Right lung (tissue), 5 donors: ENCODE data around the gene FIBP. TPM values are rescaled to one million over a fixed set of nuclear protein-coding genes. Genes with fewer than 3 reads are reported as not detected.
"Not testable (repeated sequence)": the region's sequence is repeated elsewhere in the genome, so short reads cannot be mapped to it uniquely, and the experiment has no call there.

Source experiments
- DNase-seq, 2 donors: peaks; one replicate each; pipeline ENCODE4 v3.0.0-alpha.2; 2013
- polyA plus RNA-seq, 5 donors: library from polyadenylated mRNA; unstranded; fragments of 120-200 nt; gene quantifications; one replicate each; pipeline versions ENCODE4 v1.2.1 to v1.2.3, GENCODE V29; 2013; ENCODE audit warnings: inconsistent platforms in 1 of 5, low replicate concordance in 1 of 5; ENCODE audit not compliant: insufficient read length in 5 of 5, insufficient read depth in 1 of 5

Gene FIBP
- polyA plus RNA-seq, 5 donors, result 72.3 to 87.4 (median 76.5) TPM

- DNase-seq, result not testable (repeated sequence)
Observed at GRCh38 chr11:65892137-65892540, 3.9 kb upstream of the FIBP start.

GRCh38 chr11:65891219-65892136 is 3.2 kb upstream of the FIBP start:
- no peak for DNase-seq

DNA sequence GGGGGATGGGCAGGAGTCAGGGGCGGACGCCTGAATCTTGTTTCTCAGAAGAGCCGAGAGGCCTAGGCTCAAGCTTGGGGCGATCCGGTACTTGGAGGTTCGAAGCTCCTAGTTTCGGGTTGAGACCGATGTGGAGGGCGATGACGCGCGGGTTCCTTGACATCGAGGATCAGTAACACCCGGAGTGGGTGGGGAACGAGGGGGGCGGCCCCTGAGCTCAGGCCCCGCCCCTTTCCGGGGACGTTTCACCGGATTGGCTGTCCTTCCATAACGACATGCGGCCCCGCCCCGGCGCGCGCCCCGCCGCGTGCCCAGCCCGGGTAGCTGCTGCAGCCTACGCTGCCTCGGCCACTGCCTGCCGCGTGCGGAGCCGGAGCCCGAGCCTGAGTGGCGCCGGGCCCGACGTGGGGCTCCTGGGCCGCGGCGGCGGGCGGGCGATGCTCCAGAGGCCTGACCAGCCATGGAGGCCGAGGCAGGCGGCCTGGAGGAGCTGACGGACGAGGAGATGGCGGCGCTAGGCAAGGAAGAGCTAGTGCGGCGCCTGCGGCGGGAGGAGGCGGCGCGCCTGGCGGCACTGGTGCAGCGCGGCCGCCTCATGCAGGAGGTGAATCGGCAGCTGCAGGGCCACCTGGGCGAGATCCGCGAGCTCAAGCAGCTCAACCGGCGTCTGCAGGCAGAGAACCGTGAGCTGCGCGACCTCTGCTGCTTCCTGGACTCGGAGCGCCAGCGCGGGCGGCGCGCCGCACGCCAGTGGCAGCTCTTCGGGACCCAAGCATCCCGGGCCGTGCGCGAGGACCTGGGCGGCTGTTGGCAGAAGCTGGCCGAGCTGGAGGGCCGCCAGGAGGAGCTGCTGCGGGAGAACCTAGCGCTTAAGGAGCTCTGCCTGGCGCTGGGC is 2.3 kb upstream of the FIBP start, which contains the start of gene CCDC85B:
TSS of gene CCDC85B (plus strand) at position 350 of the 895 bp plus-strand sequence. CDS start at position 461, 111 bp downstream.
- DNase-seq, result peak; percentile 96 to 98

GRCh38 chr11:65887723-65888162 is 528 bp downstream of the FIBP start:
- no peak for DNase-seq

DNA sequence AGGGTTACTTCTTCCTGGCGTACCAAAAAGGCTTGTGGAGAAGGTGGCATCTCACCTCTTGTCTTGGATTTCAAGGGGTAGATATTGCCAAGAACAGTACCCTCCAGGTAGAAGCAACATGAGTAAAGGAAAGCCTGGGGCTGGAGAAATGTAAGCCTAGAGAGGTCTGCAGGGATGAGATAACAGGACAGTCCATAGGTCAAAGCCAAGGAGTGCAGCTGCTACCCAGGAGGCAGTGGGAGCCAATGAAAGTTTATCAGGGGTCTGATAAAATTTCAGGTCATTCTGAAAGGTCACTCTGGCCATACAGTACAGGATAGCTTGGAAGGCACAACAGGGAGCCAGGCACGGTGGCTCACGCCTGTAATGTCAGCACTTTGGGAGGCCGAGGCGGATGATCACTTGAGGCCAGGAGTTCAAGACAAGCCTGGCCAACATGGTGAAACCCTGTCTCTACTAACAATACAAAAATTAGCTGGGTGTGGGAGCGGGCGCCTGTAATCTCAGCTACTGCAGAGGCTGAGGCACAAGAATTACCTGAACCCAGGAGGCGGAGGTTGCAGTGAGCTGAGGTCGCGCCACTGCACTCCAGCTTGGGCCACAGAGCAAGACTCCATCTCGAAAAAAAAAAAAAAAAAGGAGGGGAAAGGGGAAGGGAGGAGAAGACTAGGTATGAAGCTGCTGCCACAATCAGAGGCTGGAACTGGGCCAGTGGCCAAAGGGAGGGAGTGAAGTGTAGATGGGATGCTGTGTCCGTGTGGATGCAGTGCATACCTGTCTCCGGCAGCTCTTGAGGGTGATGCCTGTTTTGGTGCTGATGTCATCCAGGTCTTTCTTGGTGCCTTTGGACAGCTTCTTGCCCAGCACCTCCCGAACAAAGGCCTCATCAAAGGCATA is 1.2 kb downstream of the FIBP start:
- DNase-seq, result no peak

GRCh38 chr11:65885808-65886536 is 2.3 kb downstream of the FIBP start:
- no peak for DNase-seq

DNA sequence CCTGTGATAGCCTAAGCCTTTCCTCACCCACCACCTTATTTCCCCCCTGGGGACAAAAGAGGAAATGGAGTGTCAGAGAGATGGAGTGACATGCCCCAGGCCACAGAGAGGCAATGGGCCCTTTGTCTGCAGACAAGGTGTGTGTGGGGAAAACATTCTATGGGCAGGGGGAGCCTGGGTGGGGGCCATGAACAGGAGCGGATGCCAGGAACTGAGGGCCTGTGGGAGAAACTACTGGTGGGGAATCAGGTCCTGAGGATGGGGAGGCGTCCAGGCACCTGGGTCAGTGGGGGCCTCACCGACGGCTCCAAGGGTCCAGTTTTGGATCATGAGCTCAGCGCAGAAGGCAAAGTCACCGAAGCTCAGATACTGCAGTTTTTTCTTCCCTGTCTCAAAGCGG is 3.0 kb downstream of the FIBP start:
- no peak for DNase-seq

GRCh38 chr11:65884716-65885092 is 3.6 kb downstream of the FIBP start:
- peak in 1 of 2 donors; percentile 66 for DNase-seq

- DNase-seq, result no peak
Observed at GRCh38 chr11:65883786-65884715, 4.2 kb downstream of the FIBP start.

DNA sequence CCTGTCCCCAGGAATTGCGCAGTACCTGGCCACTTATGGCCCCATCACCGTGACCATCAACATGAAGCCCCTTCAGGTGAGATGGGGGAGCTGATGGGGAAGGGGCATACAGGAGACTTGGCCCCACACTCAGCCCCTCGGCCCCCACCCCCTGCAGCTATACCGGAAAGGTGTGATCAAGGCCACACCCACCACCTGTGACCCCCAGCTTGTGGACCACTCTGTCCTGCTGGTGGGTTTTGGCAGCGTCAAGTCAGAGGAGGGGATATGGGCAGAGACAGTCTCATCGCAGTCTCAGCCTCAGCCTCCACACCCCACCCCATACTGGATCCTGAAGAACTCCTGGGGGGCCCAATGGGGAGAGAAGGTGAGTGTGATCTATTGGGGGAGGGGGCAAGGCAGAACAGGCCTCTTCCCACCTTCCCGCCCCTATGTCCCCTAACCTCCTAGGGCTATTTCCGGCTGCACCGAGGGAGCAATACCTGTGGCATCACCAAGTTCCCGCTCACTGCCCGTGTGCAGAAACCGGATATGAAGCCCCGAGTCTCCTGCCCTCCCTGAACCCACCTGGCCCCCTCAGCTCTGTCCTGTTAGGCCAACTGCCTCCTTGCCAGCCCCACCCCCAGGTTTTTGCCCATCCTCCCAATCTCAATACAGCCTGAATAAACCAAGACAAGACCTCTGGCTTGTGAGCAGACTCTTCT is 5.1 kb downstream of the FIBP start:
- no peak for DNase-seq

DNA sequence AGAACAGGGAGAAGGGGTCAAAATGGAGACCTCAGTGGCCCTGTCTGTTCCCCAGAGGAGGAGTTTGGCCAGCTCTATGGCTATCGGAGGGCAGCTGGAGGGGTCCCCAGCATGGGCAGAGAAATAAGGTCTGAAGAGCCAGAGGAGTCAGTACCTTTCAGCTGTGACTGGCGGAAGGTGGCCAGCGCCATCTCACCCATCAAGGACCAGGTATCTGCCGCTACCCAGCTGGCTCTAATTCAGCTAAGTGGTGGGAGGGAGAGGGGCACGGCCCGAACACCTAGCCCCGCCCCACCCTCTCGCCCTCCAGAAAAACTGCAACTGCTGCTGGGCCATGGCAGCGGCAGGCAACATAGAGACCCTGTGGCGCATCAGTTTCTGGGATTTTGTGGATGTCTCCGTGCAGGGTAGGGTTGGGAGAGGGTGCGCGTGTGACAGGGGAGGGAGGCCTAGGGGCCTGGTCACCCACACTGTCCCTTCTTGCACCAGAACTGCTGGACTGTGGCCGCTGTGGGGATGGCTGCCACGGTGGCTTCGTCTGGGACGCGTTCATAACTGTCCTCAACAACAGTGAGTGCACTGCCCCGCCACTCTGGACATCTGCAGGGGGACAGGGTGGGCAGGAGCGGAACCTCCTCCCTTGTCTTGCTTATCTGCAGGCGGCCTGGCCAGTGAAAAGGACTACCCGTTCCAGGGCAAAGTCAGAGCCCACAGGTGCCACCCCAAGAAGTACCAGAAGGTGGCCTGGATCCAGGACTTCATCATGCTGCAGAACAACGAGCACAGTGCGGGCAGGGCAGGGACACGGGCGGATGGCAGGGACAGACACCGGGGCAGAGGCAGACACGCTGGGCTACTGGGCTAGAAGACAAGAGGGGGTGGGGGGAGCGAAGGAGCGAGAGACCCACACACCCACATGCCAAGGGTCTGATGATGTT is 5.9 kb downstream of the FIBP start:
- DNase-seq, result no peak

GRCh38 chr11:65880844-65881421 is 7.3 kb downstream of the FIBP start:
- DNase-seq, result no peak

DNA sequence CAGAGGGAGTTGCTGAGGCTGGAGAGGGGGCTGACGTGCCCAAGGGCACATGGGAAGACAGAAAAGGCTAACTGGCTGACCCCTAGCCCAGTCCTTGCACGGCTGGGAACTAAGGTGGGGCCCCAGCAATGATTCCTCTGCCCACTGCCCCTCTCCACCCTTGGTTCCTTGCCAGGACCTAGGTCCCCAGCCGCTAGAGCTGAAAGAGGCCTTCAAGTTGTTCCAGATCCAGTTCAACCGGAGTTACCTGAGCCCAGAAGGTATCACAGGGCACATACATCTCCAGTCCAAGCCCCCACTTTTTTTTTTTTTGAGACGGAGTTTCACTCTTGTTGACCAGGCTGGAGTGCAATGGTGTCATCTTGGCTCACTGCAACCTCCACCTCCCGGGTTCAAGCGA is 8.2 kb downstream of the FIBP start:
- no peak for DNase-seq

DNA sequence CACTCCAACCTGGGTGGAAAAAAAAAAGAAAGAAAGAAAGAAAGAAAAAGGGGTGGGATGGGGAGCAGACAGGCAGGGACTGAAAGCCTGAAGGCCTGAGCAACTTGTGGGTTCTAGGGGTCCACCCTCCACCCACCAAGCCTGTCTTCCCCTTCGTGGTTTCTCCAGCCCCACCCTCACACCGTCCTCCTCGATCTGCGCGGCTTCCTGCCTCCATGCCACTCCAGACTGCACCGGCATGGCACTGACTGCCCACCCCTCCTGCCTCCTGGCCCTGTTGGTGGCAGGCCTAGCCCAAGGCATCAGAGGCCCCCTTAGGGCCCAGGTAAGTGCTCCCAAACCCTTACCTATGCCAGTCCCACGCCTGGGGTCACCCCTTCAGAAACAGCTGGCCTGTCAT is 8.7 kb downstream of the FIBP start, which contains the start of gene CTSW:
TSS of gene CTSW (plus strand) at position 221 of the 400 bp plus-strand sequence. CDS start at position 239, 18 bp downstream.
- DNase-seq, result no peak

DNA sequence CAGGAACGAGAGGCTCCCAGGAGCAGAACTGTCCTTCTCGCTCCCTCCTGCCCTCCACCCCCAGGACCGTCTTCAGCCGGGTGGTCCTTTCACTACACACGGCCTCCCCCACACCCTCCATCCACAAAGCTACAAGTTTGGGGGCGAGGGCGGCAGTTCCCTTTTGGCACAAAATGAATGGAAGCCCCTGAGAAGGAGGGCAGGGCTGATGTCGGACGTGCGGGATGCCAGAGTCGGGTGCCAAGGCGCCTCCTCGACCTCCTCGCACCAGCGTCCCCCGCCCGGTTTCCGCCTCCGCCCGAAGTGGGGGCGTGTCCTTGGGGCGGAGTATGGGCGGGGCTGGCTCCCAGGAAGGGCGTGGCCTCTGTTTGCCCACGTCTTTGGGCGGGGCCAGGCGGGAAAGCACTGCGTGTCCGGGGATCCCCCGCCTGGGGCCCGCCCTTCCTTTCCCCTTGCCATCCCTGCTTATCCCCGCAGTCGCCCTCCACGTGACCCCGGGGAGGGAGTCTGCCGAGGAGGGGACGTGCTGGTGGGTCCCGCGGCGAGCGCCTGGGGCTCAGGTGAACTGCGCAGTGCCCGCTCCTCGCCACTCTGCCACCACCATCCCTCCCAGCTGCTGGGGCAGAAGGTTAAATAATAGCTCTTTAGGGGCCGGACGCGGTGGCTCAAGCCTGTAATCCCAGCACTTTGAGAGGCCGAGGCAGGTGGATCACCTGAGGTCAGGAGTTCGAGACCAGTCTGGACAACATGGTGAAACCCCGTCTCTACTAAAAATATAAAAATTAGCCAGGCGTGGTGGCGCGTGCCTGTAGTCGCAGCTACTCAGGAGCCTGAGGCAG is 14.7 kb downstream of the FIBP start:
- peak; percentile 95 for DNase-seq
